LNCAP (cell line): Measurements from ENCODE around the gene ANKRD11.

Experiments used
- TF ChIP-seq, protein P1 (sequence below): fragments of 450-650 bp; IDR thresholded peaks from 2 replicates; pipeline ENCODE4 v1.5.1; 2017; ENCODE audit warnings: mild to moderate bottlenecking

Gene ANKRD11

DNA sequence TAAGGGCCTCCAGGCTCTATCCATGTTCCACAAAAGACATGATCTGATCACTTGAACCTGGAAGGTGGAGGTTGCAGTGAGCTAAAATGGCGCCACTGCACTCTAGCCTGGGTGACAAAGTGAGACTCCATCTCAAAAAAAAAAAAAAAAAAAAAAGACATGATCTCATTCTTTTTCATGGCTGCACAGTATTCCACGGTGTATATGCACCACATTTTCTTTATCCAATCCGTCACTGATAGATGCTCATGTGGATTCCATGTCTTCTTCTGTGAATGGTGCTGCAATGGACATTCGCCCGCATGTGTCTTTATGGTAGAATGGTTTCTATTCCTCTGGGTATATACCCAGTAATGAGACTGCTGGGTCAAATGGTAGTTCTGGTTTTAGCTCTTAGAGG lies 124.4 kb downstream of the ANKRD11 start:
- TF ChIP-seq, protein P1, sequence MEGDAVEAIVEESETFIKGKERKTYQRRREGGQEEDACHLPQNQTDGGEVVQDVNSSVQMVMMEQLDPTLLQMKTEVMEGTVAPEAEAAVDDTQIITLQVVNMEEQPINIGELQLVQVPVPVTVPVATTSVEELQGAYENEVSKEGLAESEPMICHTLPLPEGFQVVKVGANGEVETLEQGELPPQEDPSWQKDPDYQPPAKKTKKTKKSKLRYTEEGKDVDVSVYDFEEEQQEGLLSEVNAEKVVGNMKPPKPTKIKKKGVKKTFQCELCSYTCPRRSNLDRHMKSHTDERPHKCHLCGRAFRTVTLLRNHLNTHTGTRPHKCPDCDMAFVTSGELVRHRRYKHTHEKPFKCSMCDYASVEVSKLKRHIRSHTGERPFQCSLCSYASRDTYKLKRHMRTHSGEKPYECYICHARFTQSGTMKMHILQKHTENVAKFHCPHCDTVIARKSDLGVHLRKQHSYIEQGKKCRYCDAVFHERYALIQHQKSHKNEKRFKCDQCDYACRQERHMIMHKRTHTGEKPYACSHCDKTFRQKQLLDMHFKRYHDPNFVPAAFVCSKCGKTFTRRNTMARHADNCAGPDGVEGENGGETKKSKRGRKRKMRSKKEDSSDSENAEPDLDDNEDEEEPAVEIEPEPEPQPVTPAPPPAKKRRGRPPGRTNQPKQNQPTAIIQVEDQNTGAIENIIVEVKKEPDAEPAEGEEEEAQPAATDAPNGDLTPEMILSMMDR = no peak

- TF ChIP-seq, protein P1 = no peak
These were observed 125.3 kb downstream of the ANKRD11 start for GRCh38 chr16:89365044-89365467.

- TF ChIP-seq, protein P1 = no peak
These were observed 125.8 kb downstream of the ANKRD11 start for GRCh38 chr16:89364606-89365005.

DNA sequence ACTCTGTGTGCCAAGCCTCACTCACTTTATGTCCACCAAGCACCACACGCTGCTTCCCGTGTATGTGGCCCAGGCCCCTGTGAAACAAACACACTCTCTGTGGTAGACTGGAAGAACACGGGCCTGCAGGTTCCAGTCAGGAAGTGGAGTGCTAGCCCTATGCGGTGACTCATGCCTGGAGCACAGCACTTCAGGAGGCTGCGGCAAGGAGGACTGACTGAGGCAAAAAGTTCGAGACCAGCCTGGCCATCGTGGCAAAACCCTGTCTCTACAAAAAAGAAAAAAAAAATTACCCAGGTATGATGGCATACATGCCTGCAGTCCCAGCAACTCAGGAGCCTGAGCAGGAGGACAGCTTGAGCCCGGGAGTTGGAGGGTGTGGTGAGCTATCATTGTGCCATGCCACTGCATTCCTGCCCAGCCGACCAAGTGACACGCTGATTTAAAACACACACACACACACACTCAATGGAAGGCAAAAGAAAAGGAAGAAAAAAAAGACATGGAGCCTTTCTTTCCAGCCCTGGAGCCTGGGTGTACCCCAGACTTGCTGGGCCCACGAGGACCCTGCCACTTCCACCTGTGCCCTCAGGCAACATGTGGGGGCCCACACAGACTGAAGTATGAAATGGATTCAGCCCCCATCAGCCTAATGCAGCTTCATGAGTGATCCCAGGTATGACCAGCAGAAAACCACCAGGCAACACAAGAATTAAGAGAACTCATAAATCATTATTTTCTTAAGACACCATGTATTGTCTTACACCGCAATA lies 126.6 kb downstream of the ANKRD11 start:
- TF ChIP-seq, protein P1 = no peak

GRCh38 chr16:89361751-89362539 lies 128.4 kb downstream of the ANKRD11 start:
- TF ChIP-seq, protein P1 = no peak

GRCh38 chr16:89360760-89361435 lies 129.5 kb downstream of the ANKRD11 start:
- TF ChIP-seq, protein P1 = no peak
